Ammon's horn (tissue), 1 donor: ENCODE data around the gene OGN.

Experiments
- DNase-seq: peaks from one replicate; pipeline ENCODE4 v3.0.0-alpha.2; 2016; ENCODE audit warnings: low spot score

Gene OGN

DNA sequence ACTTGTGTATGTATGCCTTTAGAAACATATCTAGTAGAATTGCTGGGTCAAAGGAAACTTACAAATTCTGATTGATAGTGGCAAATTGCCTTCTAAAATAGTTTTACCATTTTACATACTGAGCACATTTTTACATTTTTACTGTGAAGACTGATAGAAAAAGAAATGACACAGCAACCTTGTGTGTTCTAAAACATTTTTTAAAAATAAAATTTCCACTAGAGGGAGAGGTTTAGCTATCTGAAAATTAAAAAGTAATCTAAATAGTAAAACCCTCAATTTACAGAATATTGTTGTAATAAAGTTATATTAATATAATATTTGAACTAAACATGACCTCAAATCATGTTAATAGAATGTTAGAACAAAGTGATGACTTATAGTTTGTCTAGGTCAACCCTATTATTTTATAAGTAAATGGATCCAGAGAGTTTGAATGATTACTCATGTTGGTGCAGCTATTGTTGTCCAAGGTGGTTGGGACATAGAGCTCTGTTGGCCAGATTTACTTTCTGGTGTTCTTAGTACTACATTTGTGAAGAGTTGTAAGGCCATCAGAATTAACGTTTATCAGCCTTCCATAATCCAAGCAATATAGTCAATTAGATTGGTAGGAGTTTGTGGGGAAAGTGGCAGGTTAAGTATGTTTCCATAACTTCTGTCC is 61.4 kb downstream of the OGN start:
- DNase-seq = no peak

DNA sequence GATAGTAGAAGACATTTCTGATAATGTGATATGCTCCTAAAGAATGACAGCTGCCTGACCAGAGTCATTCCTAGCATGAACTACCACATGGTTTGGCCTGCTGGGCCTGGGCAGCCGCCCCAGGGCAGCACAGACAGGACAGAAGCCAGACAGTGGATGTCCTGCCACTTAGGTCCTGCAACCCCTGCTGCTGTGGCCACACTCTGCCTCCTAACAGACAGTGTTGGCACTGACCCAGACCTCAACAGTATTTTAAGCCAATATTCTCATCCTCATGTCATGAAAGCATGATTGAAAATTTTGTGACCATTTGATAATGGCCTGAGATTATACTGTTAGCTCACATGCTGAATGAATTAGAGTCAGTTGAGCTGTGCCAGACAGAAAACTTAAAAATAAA is 62.8 kb downstream of the OGN start:
- no peak for DNase-seq

DNA sequence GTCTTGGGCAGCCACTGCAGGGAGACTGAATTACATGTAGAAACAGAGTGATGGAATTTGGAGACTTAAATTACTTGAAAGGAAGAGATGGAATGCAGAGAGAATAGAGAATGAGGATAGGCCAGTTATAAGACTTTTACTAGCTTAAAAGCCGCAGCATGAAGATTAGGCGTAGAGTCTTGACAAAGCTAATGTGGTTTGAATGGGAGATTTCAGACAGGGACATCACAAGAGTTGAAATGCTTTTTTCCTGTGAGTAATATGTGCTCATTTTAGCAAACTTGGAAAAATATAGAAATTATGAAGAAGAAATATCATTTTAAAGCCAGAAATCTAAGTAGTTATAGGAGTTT is 71.1 kb downstream of the OGN start:
- DNase-seq = no peak
